8988T (cell line): Measurements from ENCODE around the gene SLF2.
A peak's percentile ranks its signal among the peaks of the same experiment; 100 is the strongest.

Experiments
- DNase-seq: peaks from one replicate; pipeline ENCODE4 v3.0.0; 2011

Gene SLF2

GRCh38 chr10:100982916-100983830, 70.4 kb downstream of the SLF2 start:
- DNase-seq = no peak

- no peak for DNase-seq
Observed at GRCh38 chr10:100983868-100984671, 71.3 kb downstream of the SLF2 start.

GRCh38 chr10:100984672-100985177, 72.0 kb downstream of the SLF2 start:
- DNase-seq = no peak

- DNase-seq = no peak
Observed at GRCh38 chr10:100985336-100985735, 72.6 kb downstream of the SLF2 start.

- DNase-seq = no peak
Observed at GRCh38 chr10:100986623-100986951, 73.8 kb downstream of the SLF2 start.

GRCh38 chr10:100986952-100987684, 74.4 kb downstream of the SLF2 start, which contains the start of the genes MRPL43 and TWNK:
MRPL43 (minus strand) TSS chr10:100987497; CDS start chr10:100987443, 54 bp downstream.
TWNK (plus strand) TSS chr10:100987543; CDS start chr10:100988211, 668 bp downstream.
- peak; percentile 80 for DNase-seq

GRCh38 chr10:100987685-100988049, 74.9 kb downstream of the SLF2 start:
- DNase-seq = no peak

- DNase-seq = no peak
Observed at GRCh38 chr10:100988166-100988565, 75.4 kb downstream of the SLF2 start.

- DNase-seq = no peak
Observed at GRCh38 chr10:100989088-100989487, 76.3 kb downstream of the SLF2 start.

- DNase-seq = no peak
Observed at GRCh38 chr10:100993986-100994708, 81.4 kb downstream of the SLF2 start.

GRCh38 chr10:100995181-100995580, 82.4 kb downstream of the SLF2 start:
- DNase-seq = no peak

GRCh38 chr10:100996678-100997359, 84.1 kb downstream of the SLF2 start:
- DNase-seq = peak; percentile 68

GRCh38 chr10:100997360-100998182, 84.8 kb downstream of the SLF2 start:
- peak; percentile 96 for DNase-seq

- DNase-seq = peak; percentile 93
Observed at GRCh38 chr10:100998183-100998990, 85.6 kb downstream of the SLF2 start.

- DNase-seq = peak; percentile 97
Observed at GRCh38 chr10:100998991-100999741, 86.4 kb downstream of the SLF2 start.

GRCh38 chr10:100999742-101000126, 87.0 kb downstream of the SLF2 start, which contains the start of gene LZTS2:
LZTS2 (plus strand) TSS chr10:100999808; CDS start chr10:101002539, 2,731 bp downstream.
- DNase-seq = no peak

- DNase-seq = peak; percentile 66
Observed at GRCh38 chr10:101000127-101000914, 87.6 kb downstream of the SLF2 start.
